CD14-positive monocyte (primary cell): ENCODE data around the gene MARCHF5. TPM values are rescaled to one million over a fixed set of nuclear protein-coding genes. Genes with fewer than 3 reads are reported as not detected.

Source experiments
- DNase-seq, 3 donors: peaks; one replicate each; pipeline ENCODE4 v3.0.0-alpha.2; 2011 to 2022
- H2AFZ ChIP-seq: 2 replicates; pipeline ENCODE4 v1.6.0; 2012; ENCODE audit warnings: mild to moderate bottlenecking, low read depth, low read length, inconsistent platforms; ENCODE audit not compliant: insufficient read depth, poor library complexity, severe bottlenecking
- H3K27ac ChIP-seq, 2 donors: 1 replicate in 1 of 2; 2 replicates in 1 of 2; pipeline ENCODE4 v1.5.1; 2012 to 2013; ENCODE audit warnings: low read length in 2 of 2, control low read depth in 1 of 2, inconsistent platforms in 1 of 2, low read depth in 1 of 2, mild to moderate bottlenecking in 1 of 2
- H3K27me3 ChIP-seq, 2 donors: one replicate each; pipeline versions ENCODE4 v1.6.0 to v1.6.1; 2011 to 2013; ENCODE audit warnings: low read length in 2 of 2; ENCODE audit not compliant: control insufficient read depth in 2 of 2, insufficient read depth in 2 of 2
- H3K36me3 ChIP-seq, 2 donors: replicated peaks in 1 of 2; 1 replicate in 1 of 2; 2 replicates in 1 of 2; pipeline versions ENCODE4 v1.5.1 to v1.6.1; 2012 to 2013; ENCODE audit warnings: low read length in 2 of 2, control low read depth in 1 of 2, inconsistent platforms in 1 of 2, mild to moderate bottlenecking in 1 of 2; ENCODE audit not compliant: insufficient read depth in 2 of 2, control insufficient read depth in 1 of 2
- H3K4me1 ChIP-seq, 2 donors: 1 replicate in 1 of 2; 2 replicates in 1 of 2; pipeline versions ENCODE4 v1.5.1 to v1.6.1; 2012 to 2013; ENCODE audit warnings: low read length in 2 of 2, control low read depth in 1 of 2, inconsistent platforms in 1 of 2, mild to moderate bottlenecking in 1 of 2, moderate library complexity in 1 of 2; ENCODE audit not compliant: insufficient read depth in 2 of 2, control insufficient read depth in 1 of 2
- H3K4me2 ChIP-seq: replicated peaks from 2 replicates; pipeline ENCODE3; 2012; ENCODE audit warnings: low read length, moderate library complexity, mild to moderate bottlenecking; ENCODE audit not compliant: poor library complexity, severe bottlenecking; ENCODE audit errors: extremely low read depth
- H3K4me3 ChIP-seq, 3 experiments: fragments of 200-600 bp in 1 of 3; sonication (generic) in 1 of 3; replicated peaks in 1 of 3; 1 replicate in 2 of 3; 2 replicates in 1 of 3; pipeline ENCODE4 v1.5.1; 2011 to 2013; ENCODE audit warnings: low read length in 3 of 3, mild to moderate bottlenecking in 3 of 3, control low read depth in 2 of 3, low read depth in 2 of 3, inconsistent platforms in 1 of 3, moderate library complexity in 1 of 3
- H3K79me2 ChIP-seq: 2 replicates; pipeline ENCODE4 v1.6.0; 2012; ENCODE audit warnings: mild to moderate bottlenecking, control low read depth, inconsistent platforms, low read length, moderate library complexity; ENCODE audit not compliant: insufficient read depth
- H3K9ac ChIP-seq: 2 replicates; pipeline ENCODE4 v1.6.0; 2017; ENCODE audit warnings: low read length, mild to moderate bottlenecking; ENCODE audit not compliant: insufficient read depth, poor library complexity, severe bottlenecking
- H3K9me3 ChIP-seq, 2 donors: replicated peaks in 1 of 2; 1 replicate in 1 of 2; 2 replicates in 1 of 2; pipeline versions ENCODE4 v1.5.1 to v1.6.1; 2012 to 2013; ENCODE audit warnings: low read length in 2 of 2, control low read depth in 1 of 2; ENCODE audit not compliant: control insufficient read depth in 1 of 2, insufficient read depth in 1 of 2
- H4K20me1 ChIP-seq: 2 replicates; pipeline ENCODE4 v1.6.0; 2012; ENCODE audit warnings: mild to moderate bottlenecking, low read length, control low read depth, moderate library complexity; ENCODE audit not compliant: insufficient read depth
- H3K27ac Mint-ChIP-seq, 7 donors: one replicate each; pipeline ENCODE4 v1.8.0; 2020; ENCODE audit warnings: mild to moderate bottlenecking in 7 of 7, mixed read lengths in 7 of 7, moderate library complexity in 6 of 7, inconsistent platforms in 2 of 7
- H3K27me3 Mint-ChIP-seq, 3 donors: one replicate each; pipeline ENCODE4 v1.8.0; 2021 to 2022; ENCODE audit warnings: low read depth in 3 of 3, mild to moderate bottlenecking in 3 of 3, mixed read lengths in 3 of 3, moderate library complexity in 3 of 3, inconsistent platforms in 1 of 3
- H3K36me3 Mint-ChIP-seq, 2 donors: one replicate each; pipeline ENCODE4 v1.8.0; 2020; ENCODE audit warnings: mixed read lengths in 2 of 2, inconsistent platforms in 1 of 2, mild to moderate bottlenecking in 1 of 2
- H3K4me1 Mint-ChIP-seq: one replicate; pipeline ENCODE4 v1.8.0; 2020; ENCODE audit warnings: mild to moderate bottlenecking, mixed read lengths
- H3K4me3 Mint-ChIP-seq, 2 donors: one replicate each; pipeline ENCODE4 v1.8.0; 2020; ENCODE audit warnings: mild to moderate bottlenecking in 2 of 2, mixed read lengths in 2 of 2, moderate library complexity in 1 of 2
- H3K9me3 Mint-ChIP-seq, 7 donors: one replicate each; pipeline ENCODE4 v1.8.0; 2020 to 2022; ENCODE audit warnings: mixed read lengths in 7 of 7, mild to moderate bottlenecking in 6 of 7, moderate library complexity in 6 of 7, inconsistent platforms in 2 of 7
- CTCF ChIP-seq: fragments of 200-600 bp; IDR thresholded peaks from one replicate; pipeline ENCODE4 v1.8.0; 2022; ENCODE audit warnings: antibody characterized with exemption, mild to moderate bottlenecking
- WGBS: methylation state at CpG from one replicate; pipeline ENCODE4 v1.1.5; 2013; ENCODE audit warnings: missing lambda C conversion rate; ENCODE audit not compliant: insufficient coverage; 5-methylcytosine and 5-hydroxymethylcytosine counted together
- intact Hi-C, 2 donors: fragments of 100-400 bp; cut with micrococcal nuclease; formaldehyde crosslinking; loops; one replicate each; pipeline versions ENCODE4 v1.15.0 to v1.15.1; 2023
- polyA plus RNA-seq, 3 donors: library from polyadenylated mRNA; depleted of rRNA in 1 of 3; unstranded in 2 of 3; stranded (reverse) in 1 of 3; fragments of 300-500 nt in 2 of 3; fragments of >200 nt in 1 of 3; fragmentation: Illumina TruSeq in 2 of 3; gene quantifications; 1 replicate in 2 of 3; 2 replicates in 1 of 3; pipeline ENCODE4 v1.2.3, GENCODE V29; 2012 to 2021

Gene MARCHF5
- polyA plus RNA-seq, 3 donors: 15.8 to 30.6 (median 29.6) TPM

GRCh38 chr10:92278996-92279696 lies 11.8 kb upstream of the MARCHF5 start:
- Histone ChIP-seq H3K79me2 (peaks cover 21% of the 10 kb centered on the region), H3K9me3 (no peaks in the 10 kb centered on the region), H3K9ac (no peak overlapping the region), H4K20me1 (no peaks in the 10 kb centered on the region), H3K4me3 (no peak overlapping the region), H3K4me1 (peaks cover 11 to 16% of the 10 kb centered on the region in 2 donors), H3K27ac (no peak overlapping the region), H3K36me3 (no peaks in the 10 kb centered on the region), H2AFZ (no peak overlapping the region), H3K4me2 (no peak overlapping the region), H3K27me3 (no peaks in the 10 kb centered on the region)
- TF ChIP-seq CTCF: no peak
- Mint-ChIP-seq H3K27ac (peak overlapping the region in 2 of 7 donors; percentile 12 to 53), H3K36me3 (peaks cover 0 to 3% of the 10 kb centered on the region in 2 donors), H3K4me1 (peaks cover 18% of the 10 kb centered on the region), H3K4me3 (no peak overlapping the region), H3K9me3 (no peaks in the 10 kb centered on the region), H3K27me3 (peaks cover 0 to 2% (median 2%) of the 10 kb centered on the region in 3 donors)
- intact Hi-C loops: no loop called here
- no CpG with 5 or more reads among the region's 4 CpGs for WGBS
- no peak for DNase-seq

GRCh38 chr10:92284112-92284704 lies 6.8 kb upstream of the MARCHF5 start:
- H3K9ac ChIP-seq: peak overlapping the region; percentile 38
- peak overlapping the region; percentile 69 to 78 for H3K27ac ChIP-seq
- peak overlapping the region; percentile 61 for H3K4me2 ChIP-seq
- DNase-seq: peak in 2 of 3 donors; percentile 8 to 15
- no peaks in the 10 kb centered on the region for H3K9me3 Mint-ChIP-seq
- H3K4me3 Mint-ChIP-seq: peak overlapping the region; percentile 70 to 89
- no peaks in the 10 kb centered on the region for H3K27me3 ChIP-seq
- intact Hi-C loops: no loop called here
- H3K9me3 ChIP-seq: no peaks in the 10 kb centered on the region
- H3K4me1 ChIP-seq: peaks cover 14 to 15% of the 10 kb centered on the region in 2 donors
- peak overlapping the region; percentile 77 to 94 (median 88) for H3K27ac Mint-ChIP-seq
- peak overlapping the region; percentile 64 for H2AFZ ChIP-seq
- H3K4me3 ChIP-seq: peak overlapping the region; percentile 17 to 56 (median 18)
- H3K4me1 Mint-ChIP-seq: peaks cover 20% of the 10 kb centered on the region
- H3K36me3 Mint-ChIP-seq: no peaks in the 10 kb centered on the region
- TF ChIP-seq CTCF: no peak
- peaks cover 32% of the 10 kb centered on the region for H3K79me2 ChIP-seq
- peaks cover 0 to 2% (median 2%) of the 10 kb centered on the region in 3 donors for H3K27me3 Mint-ChIP-seq
- no peaks in the 10 kb centered on the region for H3K36me3 ChIP-seq
- H4K20me1 ChIP-seq: no peaks in the 10 kb centered on the region
- 10% methylated on average over 4 of the region's 10 CpGs for WGBS
